Caki2 (cell line): Measurements from ENCODE around the gene CARNS1. TPM values are rescaled to one million over a fixed set of nuclear protein-coding genes. Genes with fewer than 3 reads are reported as not detected.
"Not testable (repeated sequence)": the region's sequence is repeated elsewhere in the genome, so short reads cannot be mapped to it uniquely, and the experiment has no call there.

Experiments used
- DNase-seq: peaks from one replicate; pipeline ENCODE4 v3.0.0-alpha.2; 2015; ENCODE audit warnings: low read depth
- in situ Hi-C: cut with HindIII; loops from 2 replicates; pipeline ENCODE4 v1.10.0; 2016; ENCODE audit warnings: low sequenced_read_pairs, low pct_unique_long_range_greater_than_20kb, mixed read lengths
- total RNA-seq: library from RNA; depleted of rRNA; stranded (reverse); fragments of >200 nt; shearing (Covaris generic); gene quantifications from 2 replicates; pipeline ENCODE4 v1.2.3, GENCODE V29; 2014; ENCODE audit warnings: low replicate concordance; rRNA removed

The CARNS1 gene
- total RNA-seq, 1 experiment from 2014 or later, result 0.03 TPM

DNA sequence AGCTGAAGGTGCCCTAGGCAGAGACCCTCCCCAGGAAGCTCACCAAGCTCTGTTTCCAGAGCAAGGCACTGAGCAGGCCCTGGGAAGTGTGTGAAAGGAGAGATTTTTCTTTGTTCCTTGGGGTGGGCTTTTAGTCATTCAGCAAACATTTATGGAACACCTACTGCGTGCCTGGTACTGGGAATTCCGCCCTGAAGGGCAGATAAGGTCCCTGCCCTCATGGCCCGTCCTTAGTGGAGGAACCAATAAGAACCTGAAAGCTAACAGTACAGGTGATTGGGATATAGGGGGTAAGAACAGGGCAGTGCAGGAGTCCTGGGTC is 49.7 kb downstream of the CARNS1 start:
- in situ Hi-C loops, result no loop called here
- peak; percentile 28 for DNase-seq

GRCh38 chr11:67465530-67465929 is 50.1 kb downstream of the CARNS1 start:
- in situ Hi-C loops, DNase-seq: not testable (repeated sequence)

- in situ Hi-C loops, result no loop called here
Observed at GRCh38 chr11:67466367-67466766, 50.9 kb downstream of the CARNS1 start.

GRCh38 chr11:67466962-67467771 is 51.7 kb downstream of the CARNS1 start:
- in situ Hi-C loops, result no loop called here
- DNase-seq, result no peak

More at GRCh38 chr11:67466367-67466766, 50.9 kb downstream of the CARNS1 start:
- DNase-seq, result no peak

GRCh38 chr11:67468056-67468455 is 52.6 kb downstream of the CARNS1 start:
- no peak for DNase-seq
- in situ Hi-C loops, result no loop called here

DNA sequence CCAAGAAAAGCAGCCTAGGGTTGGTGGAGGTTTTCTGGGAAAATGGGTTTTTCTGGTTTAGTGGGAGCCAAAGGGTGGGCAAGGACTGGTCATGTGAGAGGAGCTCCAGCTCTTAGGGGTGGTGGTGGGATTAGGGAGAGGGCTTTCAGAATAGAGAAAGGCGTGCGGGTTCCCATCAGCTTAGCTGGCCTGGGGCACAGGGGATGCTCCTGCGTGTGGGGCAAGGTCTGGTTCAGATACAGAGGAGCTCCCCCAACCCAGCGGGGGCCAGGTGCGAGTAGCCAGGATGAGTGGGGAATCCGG is 52.9 kb downstream of the CARNS1 start:
- in situ Hi-C loops, result no loop called here

DNA sequence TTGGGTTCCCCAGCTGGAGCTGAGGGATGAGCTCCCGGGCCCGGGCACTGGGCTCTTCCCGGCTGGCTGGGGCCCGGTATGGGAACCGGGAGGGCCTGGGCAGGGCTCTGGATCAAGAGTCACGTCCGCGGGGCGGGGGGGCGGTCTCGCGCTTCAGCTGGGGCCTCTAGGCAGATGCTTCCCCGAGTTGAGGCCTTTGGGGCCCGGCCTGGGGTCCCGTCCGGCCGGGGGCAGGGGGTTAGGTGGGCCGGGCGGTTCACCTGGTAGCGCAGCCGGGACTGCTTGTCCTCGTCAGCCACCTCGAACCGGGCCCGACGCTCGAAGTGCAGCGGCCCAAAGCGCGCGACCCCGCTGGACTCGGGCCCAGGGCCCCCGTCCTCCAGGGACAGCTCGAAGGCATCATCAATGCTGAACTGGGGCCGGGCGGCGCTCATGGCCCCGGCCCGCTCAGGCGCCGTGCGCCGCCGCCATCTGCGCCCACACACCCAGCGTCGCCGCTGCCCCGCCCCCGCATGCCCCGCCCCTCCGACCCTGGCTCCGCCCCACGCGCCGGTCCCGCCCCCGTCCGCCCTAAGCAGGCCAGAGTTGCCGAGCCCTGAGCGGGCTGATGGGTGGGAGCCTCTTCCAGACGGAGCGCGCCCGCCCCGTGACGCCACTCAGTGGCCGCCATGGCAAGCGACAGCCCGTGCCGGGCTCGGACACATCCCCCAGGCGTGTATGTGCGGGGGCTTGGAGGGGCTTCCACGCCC is 53.5 kb downstream of the CARNS1 start, which contains the start of gene TMEM134:
Gene TMEM134 (minus strand): TSS at position 493 of the 749 bp plus-strand sequence. CDS start 59 bp downstream, at position 434.
- in situ Hi-C loops, result no loop called here

More for the DNA sequence above, 52.9 kb downstream of the CARNS1 start:
- DNase-seq, result no peak

DNA sequence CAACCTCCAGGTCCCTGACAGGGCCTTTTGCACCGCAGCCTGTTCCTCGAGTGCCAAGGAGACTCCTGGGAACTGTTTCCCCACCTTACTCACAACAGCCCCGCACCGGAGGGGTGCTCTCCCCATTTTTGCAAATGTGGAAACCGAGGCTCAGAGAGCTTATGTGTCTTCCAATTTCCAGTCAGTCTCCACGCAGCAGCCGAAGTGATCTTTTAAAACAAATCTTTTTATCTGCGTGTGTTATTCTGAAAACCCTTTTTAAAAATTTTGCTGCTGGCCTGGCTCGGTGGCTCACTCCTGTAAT is 54.0 kb downstream of the CARNS1 start:
- in situ Hi-C loops, result no loop called here
- no peak for DNase-seq

More for the DNA sequence above, 53.5 kb downstream of the CARNS1 start, which contains the start of gene TMEM134:
- DNase-seq, result peak; percentile 62

GRCh38 chr11:67470337-67471002 is 55.0 kb downstream of the CARNS1 start:
- DNase-seq, result no peak
- in situ Hi-C loops, result no loop called here

- no peak for DNase-seq
- in situ Hi-C loops, result no loop called here
Observed at GRCh38 chr11:67472882-67473281, 57.4 kb downstream of the CARNS1 start.

Other genes with a start within 250 kb of the CARNS1 start
- gene GRK2, start 149.2 kb upstream of the CARNS1 start, total RNA-seq, result 31.7 and 37.1 TPM in 2 replicates
- 11.7 and 22.5 TPM in 2 replicates for gene ANKRD13D, start 126.4 kb upstream of the CARNS1 start, total RNA-seq
- gene SSH3, start 112.1 kb upstream of the CARNS1 start, total RNA-seq, result 16.3 and 50.6 TPM in 2 replicates
- gene POLD4, start 62.1 kb upstream of the CARNS1 start, total RNA-seq, result 26.7 and 38.5 TPM in 2 replicates
- gene CLCF1, start 42.1 kb upstream of the CARNS1 start, total RNA-seq, result 6.5 and 13.4 TPM in 2 replicates
- gene RAD9A, start 23.7 kb upstream of the CARNS1 start, total RNA-seq, result 24.4 and 26.6 TPM in 2 replicates
- gene PPP1CA, start 13.8 kb upstream of the CARNS1 start, total RNA-seq, result 251 and 260 TPM in 2 replicates
- gene TBC1D10C, start 11.6 kb upstream of the CARNS1 start, total RNA-seq, result 1.6 TPM in 1 of 2 replicates, not detected in the other
- gene RPS6KB2, start 12.8 kb downstream of the CARNS1 start, total RNA-seq, result 42.9 and 46.6 TPM in 2 replicates
- gene PTPRCAP, start 22.0 kb downstream of the CARNS1 start, total RNA-seq, result not detected in 2 replicates
- 128 and 140 TPM in 2 replicates for gene CORO1B, start 27.8 kb downstream of the CARNS1 start, total RNA-seq
- gene GPR152, start 37.1 kb downstream of the CARNS1 start, total RNA-seq, result not detected in 2 replicates
- gene CABP4, start 39.7 kb downstream of the CARNS1 start, total RNA-seq, result 1.6 and 10.8 TPM in 2 replicates
- gene TMEM134, start 53.6 kb downstream of the CARNS1 start, total RNA-seq, result 99.8 and 100 TPM in 2 replicates
- gene AIP, start 67.3 kb downstream of the CARNS1 start, total RNA-seq, result 91.4 and 117 TPM in 2 replicates
- gene PITPNM1, start 89.7 kb downstream of the CARNS1 start, total RNA-seq, result 43.8 and 48.4 TPM in 2 replicates
- 43.6 and 56.9 TPM in 2 replicates for gene CDK2AP2, start 92.5 kb downstream of the CARNS1 start, total RNA-seq
- gene CABP2, start 107.8 kb downstream of the CARNS1 start, total RNA-seq, result not detected in 2 replicates
- not detected in 2 replicates for gene GSTP1, start 168.1 kb downstream of the CARNS1 start, total RNA-seq
- gene NDUFV1, start 191.3 kb downstream of the CARNS1 start, total RNA-seq, result 237 and 239 TPM in 2 replicates
- gene NUDT8, start 214.3 kb downstream of the CARNS1 start, total RNA-seq, result 51.3 and 52.9 TPM in 2 replicates
- not detected in 2 replicates for gene TBX10, start 224.1 kb downstream of the CARNS1 start, total RNA-seq
- gene ACY3, start 235.1 kb downstream of the CARNS1 start, total RNA-seq, result 6.0 TPM in 1 of 2 replicates, not detected in the other